CD14-positive monocyte (primary cell): ENCODE data around the gene USP17L11. TPM values are rescaled to one million over a fixed set of nuclear protein-coding genes. Genes with fewer than 3 reads are reported as not detected.
"Not testable (repeated sequence)": the region's sequence is repeated elsewhere in the genome, so short reads cannot be mapped to it uniquely, and the experiment has no call there.

Source experiments
- DNase-seq, 3 donors: peaks; one replicate each; pipeline ENCODE4 v3.0.0-alpha.2; 2011 to 2022
- H2AFZ ChIP-seq: 2 replicates; pipeline ENCODE4 v1.6.0; 2012; ENCODE audit warnings: mild to moderate bottlenecking, low read depth, low read length, inconsistent platforms; ENCODE audit not compliant: insufficient read depth, poor library complexity, severe bottlenecking
- H3K27ac ChIP-seq, 2 donors: 1 replicate in 1 of 2; 2 replicates in 1 of 2; pipeline ENCODE4 v1.5.1; 2012 to 2013; ENCODE audit warnings: low read length in 2 of 2, control low read depth in 1 of 2, inconsistent platforms in 1 of 2, low read depth in 1 of 2, mild to moderate bottlenecking in 1 of 2
- H3K27me3 ChIP-seq, 2 donors: one replicate each; pipeline versions ENCODE4 v1.6.0 to v1.6.1; 2011 to 2013; ENCODE audit warnings: low read length in 2 of 2; ENCODE audit not compliant: control insufficient read depth in 2 of 2, insufficient read depth in 2 of 2
- H3K36me3 ChIP-seq, 2 donors: replicated peaks in 1 of 2; 1 replicate in 1 of 2; 2 replicates in 1 of 2; pipeline versions ENCODE4 v1.5.1 to v1.6.1; 2012 to 2013; ENCODE audit warnings: low read length in 2 of 2, control low read depth in 1 of 2, inconsistent platforms in 1 of 2, mild to moderate bottlenecking in 1 of 2; ENCODE audit not compliant: insufficient read depth in 2 of 2, control insufficient read depth in 1 of 2
- H3K4me1 ChIP-seq, 2 donors: 1 replicate in 1 of 2; 2 replicates in 1 of 2; pipeline versions ENCODE4 v1.5.1 to v1.6.1; 2012 to 2013; ENCODE audit warnings: low read length in 2 of 2, control low read depth in 1 of 2, inconsistent platforms in 1 of 2, mild to moderate bottlenecking in 1 of 2, moderate library complexity in 1 of 2; ENCODE audit not compliant: insufficient read depth in 2 of 2, control insufficient read depth in 1 of 2
- H3K4me2 ChIP-seq: replicated peaks from 2 replicates; pipeline ENCODE3; 2012; ENCODE audit warnings: low read length, moderate library complexity, mild to moderate bottlenecking; ENCODE audit not compliant: poor library complexity, severe bottlenecking; ENCODE audit errors: extremely low read depth
- H3K4me3 ChIP-seq, 3 experiments: fragments of 200-600 bp in 1 of 3; sonication (generic) in 1 of 3; replicated peaks in 1 of 3; 1 replicate in 2 of 3; 2 replicates in 1 of 3; pipeline ENCODE4 v1.5.1; 2011 to 2013; ENCODE audit warnings: low read length in 3 of 3, mild to moderate bottlenecking in 3 of 3, control low read depth in 2 of 3, low read depth in 2 of 3, inconsistent platforms in 1 of 3, moderate library complexity in 1 of 3
- H3K79me2 ChIP-seq: 2 replicates; pipeline ENCODE4 v1.6.0; 2012; ENCODE audit warnings: mild to moderate bottlenecking, control low read depth, inconsistent platforms, low read length, moderate library complexity; ENCODE audit not compliant: insufficient read depth
- H3K9ac ChIP-seq: 2 replicates; pipeline ENCODE4 v1.6.0; 2017; ENCODE audit warnings: low read length, mild to moderate bottlenecking; ENCODE audit not compliant: insufficient read depth, poor library complexity, severe bottlenecking
- H3K9me3 ChIP-seq, 2 donors: replicated peaks in 1 of 2; 1 replicate in 1 of 2; 2 replicates in 1 of 2; pipeline versions ENCODE4 v1.5.1 to v1.6.1; 2012 to 2013; ENCODE audit warnings: low read length in 2 of 2, control low read depth in 1 of 2; ENCODE audit not compliant: control insufficient read depth in 1 of 2, insufficient read depth in 1 of 2
- H4K20me1 ChIP-seq: 2 replicates; pipeline ENCODE4 v1.6.0; 2012; ENCODE audit warnings: mild to moderate bottlenecking, low read length, control low read depth, moderate library complexity; ENCODE audit not compliant: insufficient read depth
- H3K27ac Mint-ChIP-seq, 7 donors: one replicate each; pipeline ENCODE4 v1.8.0; 2020; ENCODE audit warnings: mild to moderate bottlenecking in 7 of 7, mixed read lengths in 7 of 7, moderate library complexity in 6 of 7, inconsistent platforms in 2 of 7
- H3K27me3 Mint-ChIP-seq, 3 donors: one replicate each; pipeline ENCODE4 v1.8.0; 2021 to 2022; ENCODE audit warnings: low read depth in 3 of 3, mild to moderate bottlenecking in 3 of 3, mixed read lengths in 3 of 3, moderate library complexity in 3 of 3, inconsistent platforms in 1 of 3
- H3K36me3 Mint-ChIP-seq, 2 donors: one replicate each; pipeline ENCODE4 v1.8.0; 2020; ENCODE audit warnings: mixed read lengths in 2 of 2, inconsistent platforms in 1 of 2, mild to moderate bottlenecking in 1 of 2
- H3K4me1 Mint-ChIP-seq: one replicate; pipeline ENCODE4 v1.8.0; 2020; ENCODE audit warnings: mild to moderate bottlenecking, mixed read lengths
- H3K4me3 Mint-ChIP-seq, 2 donors: one replicate each; pipeline ENCODE4 v1.8.0; 2020; ENCODE audit warnings: mild to moderate bottlenecking in 2 of 2, mixed read lengths in 2 of 2, moderate library complexity in 1 of 2
- H3K9me3 Mint-ChIP-seq, 7 donors: one replicate each; pipeline ENCODE4 v1.8.0; 2020 to 2022; ENCODE audit warnings: mixed read lengths in 7 of 7, mild to moderate bottlenecking in 6 of 7, moderate library complexity in 6 of 7, inconsistent platforms in 2 of 7
- WGBS: methylation state at CpG from one replicate; pipeline ENCODE4 v1.1.5; 2013; ENCODE audit warnings: missing lambda C conversion rate; ENCODE audit not compliant: insufficient coverage; 5-methylcytosine and 5-hydroxymethylcytosine counted together
- intact Hi-C, 2 donors: fragments of 100-400 bp; cut with micrococcal nuclease; formaldehyde crosslinking; loops; one replicate each; pipeline versions ENCODE4 v1.15.0 to v1.15.1; 2023
- polyA plus RNA-seq, 3 donors: library from polyadenylated mRNA; depleted of rRNA in 1 of 3; unstranded in 2 of 3; stranded (reverse) in 1 of 3; fragments of 300-500 nt in 2 of 3; fragments of >200 nt in 1 of 3; fragmentation: Illumina TruSeq in 2 of 3; gene quantifications; 1 replicate in 2 of 3; 2 replicates in 1 of 3; pipeline ENCODE4 v1.2.3, GENCODE V29; 2012 to 2021

The USP17L11 gene
- polyA plus RNA-seq, 3 donors: not detected

DNA sequence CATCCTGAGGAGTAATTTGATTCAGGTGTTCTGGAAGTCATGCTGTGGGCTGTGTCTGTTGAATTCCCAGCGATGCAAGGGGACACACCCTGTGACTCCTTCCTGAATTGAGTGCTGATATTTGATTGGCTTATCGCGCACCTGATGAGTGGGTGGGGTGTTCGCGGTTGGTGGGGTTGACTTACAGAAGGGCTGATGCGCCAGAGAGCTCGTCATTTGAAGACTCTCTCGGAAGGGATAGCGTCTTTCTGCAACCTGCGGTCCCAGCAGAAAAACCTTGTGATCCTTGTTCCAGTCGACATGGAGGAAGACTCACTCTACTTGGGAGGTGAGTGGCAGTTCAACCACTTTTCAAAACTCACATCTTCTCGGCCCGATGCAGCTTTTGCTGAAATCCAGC is 37.9 kb downstream of the USP17L11 start, which contains the start of gene USP17L19:
USP17L19 (plus strand) TSS at position 301 of the 400 bp plus-strand sequence; CDS start at position 301, 0 bp downstream.
- H3K36me3 Mint-ChIP-seq, H3K27ac Mint-ChIP-seq, DNase-seq, H3K4me1 Mint-ChIP-seq, intact Hi-C loops, H3K4me3 Mint-ChIP-seq, H3K27me3 Mint-ChIP-seq, H3K9ac ChIP-seq, H3K27ac ChIP-seq, H3K36me3 ChIP-seq, H3K9me3 Mint-ChIP-seq, H4K20me1 ChIP-seq, H3K4me3 ChIP-seq, H3K4me2 ChIP-seq, H2AFZ ChIP-seq, H3K27me3 ChIP-seq, H3K9me3 ChIP-seq, H3K4me1 ChIP-seq, H3K79me2 ChIP-seq: not testable (repeated sequence)
- no CpG with 5 or more reads among the region's 13 CpGs for WGBS

DNA sequence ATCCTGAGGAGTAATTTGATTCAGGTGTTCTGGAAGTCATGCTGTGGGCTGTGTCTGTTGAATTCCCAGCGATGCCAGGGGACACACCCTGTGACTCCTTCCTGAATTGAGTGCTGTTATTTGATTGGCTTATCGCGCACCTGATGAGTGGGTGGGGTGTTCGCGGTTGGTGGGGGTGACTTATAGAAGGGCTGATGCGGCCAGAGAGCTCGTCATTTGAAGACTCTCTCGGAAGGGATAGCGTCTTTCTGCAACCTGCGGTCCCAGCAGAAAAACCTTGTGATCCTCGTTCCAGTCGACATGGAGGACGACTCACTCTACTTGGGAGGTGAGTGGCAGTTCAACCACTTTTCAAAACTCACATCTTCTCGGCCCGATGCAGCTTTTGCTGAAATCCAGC is 42.6 kb downstream of the USP17L11 start, which contains the start of gene USP17L20:
USP17L20 (plus strand) TSS at position 301 of the 400 bp plus-strand sequence; CDS start at position 301, 0 bp downstream.
- H3K4me1 Mint-ChIP-seq, H3K27me3 ChIP-seq, H3K9ac ChIP-seq, H3K36me3 Mint-ChIP-seq, H3K9me3 Mint-ChIP-seq, H3K79me2 ChIP-seq, H3K9me3 ChIP-seq, H2AFZ ChIP-seq, H3K4me3 Mint-ChIP-seq, H3K36me3 ChIP-seq, H3K4me1 ChIP-seq, H3K27me3 Mint-ChIP-seq, H3K27ac Mint-ChIP-seq, DNase-seq, H3K27ac ChIP-seq, H4K20me1 ChIP-seq, H3K4me3 ChIP-seq, intact Hi-C loops, H3K4me2 ChIP-seq: not testable (repeated sequence)
- WGBS: no CpG with 5 or more reads among the region's 15 CpGs

DNA sequence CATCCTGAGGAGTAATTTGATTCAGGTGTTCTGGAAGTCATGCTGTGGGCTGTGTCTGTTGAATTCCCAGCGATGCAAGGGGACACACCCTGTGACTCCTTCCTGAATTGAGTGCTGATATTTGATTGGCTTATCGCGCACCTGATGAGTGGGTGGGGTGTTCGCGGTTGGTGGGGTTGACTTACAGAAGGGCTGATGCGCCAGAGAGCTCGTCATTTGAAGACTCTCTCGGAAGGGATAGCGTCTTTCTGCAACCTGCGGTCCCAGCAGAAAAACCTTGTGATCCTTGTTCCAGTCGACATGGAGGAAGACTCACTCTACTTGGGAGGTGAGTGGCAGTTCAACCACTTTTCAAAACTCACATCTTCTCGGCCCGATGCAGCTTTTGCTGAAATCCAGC is 47.4 kb downstream of the USP17L11 start, which contains the start of gene USP17L21:
USP17L21 (plus strand) TSS at position 301 of the 400 bp plus-strand sequence; CDS start at position 301, 0 bp downstream.
- H3K9me3 Mint-ChIP-seq, DNase-seq, H3K27ac ChIP-seq, H3K4me1 Mint-ChIP-seq, H2AFZ ChIP-seq, H3K9me3 ChIP-seq, H3K4me3 ChIP-seq, H3K4me2 ChIP-seq, H3K4me3 Mint-ChIP-seq, H3K79me2 ChIP-seq, H3K9ac ChIP-seq, H3K36me3 Mint-ChIP-seq, intact Hi-C loops, H4K20me1 ChIP-seq, H3K27me3 Mint-ChIP-seq, H3K27ac Mint-ChIP-seq, H3K27me3 ChIP-seq, H3K36me3 ChIP-seq, H3K4me1 ChIP-seq: not testable (repeated sequence)
- WGBS: no CpG with 5 or more reads among the region's 13 CpGs

Other genes with a start within 250 kb of the USP17L11 start
- not detected for gene FAM90A26, start 45.0 kb upstream of the USP17L11 start, polyA plus RNA-seq
- gene USP17L10, start 4.7 kb upstream of the USP17L11 start, polyA plus RNA-seq: not detected
- gene USP17L12, start 4.7 kb downstream of the USP17L11 start, polyA plus RNA-seq: not detected
- gene USP17L13, start 9.5 kb downstream of the USP17L11 start, polyA plus RNA-seq: not detected
- gene USP17L15, start 19.0 kb downstream of the USP17L11 start, polyA plus RNA-seq: not detected
- not detected for gene USP17L17, start 28.5 kb downstream of the USP17L11 start, polyA plus RNA-seq
- gene USP17L18, start 33.2 kb downstream of the USP17L11 start, polyA plus RNA-seq: not detected
- not detected for gene USP17L19, start 38.0 kb downstream of the USP17L11 start, polyA plus RNA-seq
- gene USP17L20, start 42.7 kb downstream of the USP17L11 start, polyA plus RNA-seq: not detected
- gene USP17L21, start 47.5 kb downstream of the USP17L11 start, polyA plus RNA-seq: not detected
- not detected for gene USP17L22, start 52.2 kb downstream of the USP17L11 start, polyA plus RNA-seq
- gene USP17L24, start 109.8 kb downstream of the USP17L11 start, polyA plus RNA-seq: not detected
- not detected for gene USP17L25, start 114.5 kb downstream of the USP17L11 start, polyA plus RNA-seq
- gene USP17L26, start 119.3 kb downstream of the USP17L11 start, polyA plus RNA-seq: not detected
- not detected for gene USP17L5, start 124.0 kb downstream of the USP17L11 start, polyA plus RNA-seq
- gene USP17L27, start 128.7 kb downstream of the USP17L11 start, polyA plus RNA-seq: not detected
- gene USP17L28, start 133.5 kb downstream of the USP17L11 start, polyA plus RNA-seq: not detected
- not detected for gene USP17L29, start 138.2 kb downstream of the USP17L11 start, polyA plus RNA-seq
- gene USP17L30, start 147.7 kb downstream of the USP17L11 start, polyA plus RNA-seq: not detected
- gene DEFB131A, start 229.0 kb downstream of the USP17L11 start, polyA plus RNA-seq: not detected